ENCODE results near the gene KLF1.
"Not testable (repeated sequence)": the region's sequence is repeated elsewhere in the genome, so short reads cannot be mapped to it uniquely, and the experiment has no call there.

Gene KLF1

GRCh38 chr19:12886969-12887747, at the start of gene KLF1:
Gene KLF1 (minus strand): TSS chr19:12887201. CDS start chr19:12887140, 61 bp downstream.
- no peak for DNase-seq (ENCODE audit: low read depth)

GRCh38 chr19:12936582-12936981, 49.6 kb upstream of the KLF1 start:
- no peak for DNase-seq (ENCODE audit: low read depth)

GRCh38 chr19:12935071-12935470, 48.1 kb upstream of the KLF1 start:
- DNase-seq (ENCODE audit: low read depth): no peak

GRCh38 chr19:12933287-12934072, 46.5 kb upstream of the KLF1 start, which contains the start of gene FARSA:
Gene FARSA (minus strand): TSS chr19:12933711. CDS start chr19:12933696, 15 bp downstream.
- no peak for DNase-seq (ENCODE audit: low read depth)

GRCh38 chr19:12932392-12933286, 45.6 kb upstream of the KLF1 start:
- DNase-seq (ENCODE audit: low read depth): no peak

- no peak for DNase-seq (ENCODE audit: low read depth)
Measured at GRCh38 chr19:12930002-12930645, 43.1 kb upstream of the KLF1 start.

GRCh38 chr19:12924621-12925310, 37.8 kb upstream of the KLF1 start:
- DNase-seq (ENCODE audit: low read depth): no peak

- no peak for DNase-seq (ENCODE audit: low read depth)
Measured at GRCh38 chr19:12922959-12923358, 36.0 kb upstream of the KLF1 start.

- no peak for DNase-seq (ENCODE audit: low read depth)
Measured at GRCh38 chr19:12921047-12921446, 34.0 kb upstream of the KLF1 start.

GRCh38 chr19:12918253-12918652, 31.3 kb upstream of the KLF1 start:
- no peak for DNase-seq (ENCODE audit: low read depth)

- DNase-seq (ENCODE audit: low read depth): not testable (repeated sequence)
Measured at GRCh38 chr19:12915860-12916259, 28.9 kb upstream of the KLF1 start.

- no peak for DNase-seq (ENCODE audit: low read depth)
Measured at GRCh38 chr19:12913851-12914690, 27.1 kb upstream of the KLF1 start.

- DNase-seq (ENCODE audit: low read depth): no peak
Measured at GRCh38 chr19:12913011-12913561, 26.1 kb upstream of the KLF1 start.

GRCh38 chr19:12912571-12912970, 25.6 kb upstream of the KLF1 start:
- DNase-seq (ENCODE audit: low read depth): no peak

- no peak for DNase-seq (ENCODE audit: low read depth)
Measured at GRCh38 chr19:12907166-12907565, 20.2 kb upstream of the KLF1 start.

GRCh38 chr19:12899891-12900518, 13.0 kb upstream of the KLF1 start:
- DNase-seq (ENCODE audit: low read depth): no peak

GRCh38 chr19:12896460-12896859, 9.5 kb upstream of the KLF1 start:
- no peak for DNase-seq (ENCODE audit: low read depth)

- DNase-seq (ENCODE audit: low read depth): no peak
Measured at GRCh38 chr19:12893582-12893981, 6.6 kb upstream of the KLF1 start.

GRCh38 chr19:12891553-12892021, 4.6 kb upstream of the KLF1 start:
- DNase-seq (ENCODE audit: low read depth): no peak

Measured in HS-27A (cell line).